IMR-90 (cell line): Measurements from ENCODE around the gene NTRK2. TPM values are rescaled to one million over a fixed set of nuclear protein-coding genes. Genes with fewer than 3 reads are reported as not detected.
A peak's percentile ranks its signal among the peaks of the same experiment; 100 is the strongest.

Experiments used
- ATAC-seq: fragments of 200-7000 bp; cut with Tn5 transposase; 2 replicates; pipeline ENCODE4 v1.9.1; 2020; ENCODE audit warnings: low read depth, mild to moderate bottlenecking, moderate library complexity
- BruUV-seq: library from RNA; stranded (reverse); fragments of 400-500 nt; replicated peaks from 2 replicates; lab custom pipeline; 2021; lab: Mats Ljungman, UMichigan
- CTCF ChIA-PET: fragments of 300-600 bp; formaldehyde crosslinking; extraction: SDS; loops from one replicate; lab custom pipeline; 2021; ENCODE audit warnings: antibody characterized with exemption; lab: Yijun Ruan, JAX
- POLR2A ChIA-PET: fragments of 300-600 bp; sonication (Branson Sonifier 250); formaldehyde crosslinking; loops from one replicate; lab custom pipeline; 2022; ENCODE audit warnings: antibody characterized with exemption; ENCODE audit not compliant: unreplicated experiment; lab: Charles Lee
- DNase-seq: peaks from one replicate; pipeline ENCODE4 v3.0.0; 2013
- H2AFZ ChIP-seq: replicated peaks from 2 replicates; pipeline ENCODE3; 2013; ENCODE audit warnings: low read length, mild to moderate bottlenecking; ENCODE audit not compliant: poor library complexity
- H2AK5ac ChIP-seq: 2 replicates; pipeline ENCODE4 v1.6.1; 2013; ENCODE audit warnings: low read depth, low read length, inconsistent platforms
- H2AK9ac ChIP-seq: replicated peaks from 2 replicates; pipeline ENCODE3; 2013; ENCODE audit warnings: mild to moderate bottlenecking, low read depth, low read length, moderate library complexity; ENCODE audit not compliant: poor library complexity
- H2BK120ac ChIP-seq: 2 replicates; pipeline ENCODE4 v1.6.1; 2013; ENCODE audit warnings: low read depth, low read length, inconsistent platforms
- H2BK15ac ChIP-seq: 3 replicates; pipeline ENCODE4 v1.6.1; 2013; ENCODE audit warnings: low read depth, low read length, inconsistent platforms
- H2BK20ac ChIP-seq: 2 replicates; pipeline ENCODE4 v1.6.1; 2013; ENCODE audit warnings: low read depth, mild to moderate bottlenecking, inconsistent platforms, low read length, moderate library complexity
- H2BK5ac ChIP-seq: 2 replicates; pipeline ENCODE4 v1.6.1; 2013; ENCODE audit warnings: mild to moderate bottlenecking, low read depth, low read length, inconsistent platforms; ENCODE audit not compliant: poor library complexity, severe bottlenecking
- H3K14ac ChIP-seq: replicated peaks from 2 replicates; pipeline ENCODE4 v1.6.1; 2013; ENCODE audit warnings: low read depth, low read length, inconsistent platforms
- H3K18ac ChIP-seq: 2 replicates; pipeline ENCODE4 v1.6.1; 2013; ENCODE audit warnings: low read depth, low read length, control low read depth
- H3K23ac ChIP-seq: 2 replicates; pipeline ENCODE4 v1.6.1; 2013; ENCODE audit warnings: low read depth, low read length, inconsistent platforms
- H3K27ac ChIP-seq: 2 replicates; pipeline ENCODE4 v1.5.1; 2013; ENCODE audit warnings: mild to moderate bottlenecking, control low read depth, low read length; ENCODE audit not compliant: insufficient read depth
- H3K27me3 ChIP-seq: 2 replicates; pipeline ENCODE4 v1.6.1; 2013; ENCODE audit warnings: low read length; ENCODE audit not compliant: control insufficient read depth, insufficient read depth
- H3K36me3 ChIP-seq: 2 replicates; pipeline ENCODE4 v1.6.1; 2013; ENCODE audit warnings: low read length, mixed read lengths; ENCODE audit not compliant: control insufficient read depth, insufficient read depth
- H3K4ac ChIP-seq: 2 replicates; pipeline ENCODE4 v1.6.1; 2013; ENCODE audit warnings: low read depth, low read length, inconsistent platforms
- H3K4me1 ChIP-seq: 2 replicates; pipeline ENCODE4 v1.6.1; 2013; ENCODE audit warnings: low read length, mixed read lengths; ENCODE audit not compliant: control insufficient read depth, insufficient read depth
- H3K4me2 ChIP-seq: 2 replicates; pipeline ENCODE4 v1.6.1; 2013; ENCODE audit warnings: low read depth, mild to moderate bottlenecking, control low read depth, low read length, moderate library complexity
- H3K4me3 ChIP-seq: 2 replicates; pipeline ENCODE4 v1.5.1; 2013; ENCODE audit warnings: low read depth, mild to moderate bottlenecking, control low read depth, low read length, moderate library complexity; ENCODE audit not compliant: insufficient read depth
- H3K56ac ChIP-seq: 2 replicates; pipeline ENCODE4 v1.6.1; 2013; ENCODE audit warnings: low read length, inconsistent platforms; ENCODE audit not compliant: insufficient read depth; ENCODE audit errors: extremely low read depth
- H3K79me1 ChIP-seq, 2 experiments: 2 replicates each; pipeline ENCODE4 v1.6.1; 2013; ENCODE audit warnings: low read length in 2 of 2, inconsistent platforms in 1 of 2, low read depth in 1 of 2
- H3K9ac ChIP-seq: 2 replicates; pipeline ENCODE4 v1.6.1; 2013; ENCODE audit warnings: low read depth, low read length, control low read depth
- H3K9me1 ChIP-seq: 2 replicates; pipeline ENCODE4 v1.6.1; 2013; ENCODE audit warnings: low read length, inconsistent platforms; ENCODE audit not compliant: insufficient read depth
- H3K9me3 ChIP-seq: 2 replicates; pipeline ENCODE4 v1.6.1; 2013; ENCODE audit warnings: low read length; ENCODE audit not compliant: control insufficient read depth, insufficient read depth
- H4K20me1 ChIP-seq: 2 replicates; pipeline ENCODE4 v1.6.1; 2013; ENCODE audit warnings: low read length, inconsistent platforms; ENCODE audit not compliant: insufficient read depth
- H4K5ac ChIP-seq: 2 replicates; pipeline ENCODE4 v1.6.1; 2013; ENCODE audit warnings: mild to moderate bottlenecking, low read depth, low read length, control low read depth
- H4K8ac ChIP-seq, 2 experiments: 2 replicates each; pipeline ENCODE4 v1.6.1; 2013; ENCODE audit warnings: low read depth in 2 of 2, low read length in 2 of 2, control low read depth in 1 of 2, inconsistent platforms in 1 of 2
- H4K91ac ChIP-seq: 2 replicates; pipeline ENCODE4 v1.6.1; 2013; ENCODE audit warnings: low read depth, low read length, inconsistent platforms; ENCODE audit not compliant: insufficient read depth
- BHLHE40 ChIP-seq: fragments of 150-350 bp; IDR thresholded peaks from 2 replicates; pipeline ENCODE4 v1.6.1; 2016; ENCODE audit warnings: mild to moderate bottlenecking, low read depth, low read length
- CEBPB ChIP-seq: IDR thresholded peaks from 2 replicates; pipeline ENCODE4 v1.6.1; 2012; ENCODE audit warnings: low read depth, low read length, improper control_type of control experiment
- CHD1 ChIP-seq: IDR thresholded peaks from 2 replicates; pipeline ENCODE4 v1.6.1; 2012; ENCODE audit warnings: low read depth, low read length, improper control_type of control experiment
- MAFK ChIP-seq: IDR thresholded peaks from 2 replicates; pipeline ENCODE4 v1.6.1; 2012; ENCODE audit warnings: low read depth, low read length, improper control_type of control experiment
- MXI1 ChIP-seq: IDR thresholded peaks from 2 replicates; pipeline ENCODE4 v1.6.1; 2012; ENCODE audit warnings: low read depth, mild to moderate bottlenecking, low read length, moderate library complexity, borderline replicate concordance
- NFE2L2 ChIP-seq: fragments of 150-350 bp; IDR thresholded peaks from 2 replicates; pipeline ENCODE4 v1.6.1; 2016; ENCODE audit warnings: low read depth, mild to moderate bottlenecking, low read length
- POLR2A ChIP-seq: IDR thresholded peaks from 2 replicates; pipeline ENCODE4 v1.6.1; 2012; ENCODE audit warnings: mild to moderate bottlenecking, low read depth, low read length
- RAD21 ChIP-seq: IDR thresholded peaks from 2 replicates; pipeline ENCODE4 v1.6.1; 2012; ENCODE audit warnings: low read length, improper control_type of control experiment
- RFX5 ChIP-seq: IDR thresholded peaks from 2 replicates; pipeline ENCODE4 v1.8.0; 2012; ENCODE audit warnings: low read depth, mild to moderate bottlenecking, low read length, moderate library complexity
- SMC3 ChIP-seq: fragments of 150-350 bp; IDR thresholded peaks from 2 replicates; pipeline ENCODE4 v1.6.1; 2016; ENCODE audit warnings: low read depth, mild to moderate bottlenecking, antibody characterized with exemption, low read length, moderate library complexity
- WGBS, 2 experiments: methylation state at CpG; one replicate each; pipeline versions ENCODE4 v1.1.5 to v1.1.7; 2013; ENCODE audit warnings: missing lambda C conversion rate in 2 of 2; ENCODE audit not compliant: insufficient read length in 1 of 2; ENCODE audit errors: extremely low coverage in 2 of 2; 5-methylcytosine and 5-hydroxymethylcytosine counted together
- dilution Hi-C: fragments of 300-500 bp; cut with HindIII; formaldehyde crosslinking; loops from one replicate; pipeline ENCODE4 v1.14.3; 2018; ENCODE audit warnings: low sequenced_read_pairs; ENCODE audit not compliant: unreplicated experiment
- in situ Hi-C: fragments of 300-500 bp; cut with MboI; formaldehyde crosslinking; loops from 3 replicates; pipeline ENCODE4 v1.14.3; 2019; ENCODE audit warnings: low sequenced_read_pairs, inconsistent platforms, mixed read lengths
- intact Hi-C: fragments of 100-400 bp; cut with micrococcal nuclease; formaldehyde crosslinking; loops from 2 replicates; pipeline ENCODE4 v1.10.0; 2022
- polyA plus RNA-seq, 3 experiments: library from polyadenylated mRNA; depleted of rRNA; stranded (reverse); fragments of >200 nt; gene quantifications; 2 replicates each; pipeline ENCODE4 v1.2.3, GENCODE V29; 2012; ENCODE audit warnings: low replicate concordance in 1 of 3
- total RNA-seq: library from RNA; depleted of rRNA; stranded (reverse); fragments of >200 nt; gene quantifications from 2 replicates; pipeline ENCODE4 v1.2.3, GENCODE V29; 2012
- TF ChIP-seq, protein P1 (sequence below): fragments of 150-350 bp; IDR thresholded peaks from 2 replicates; pipeline ENCODE4 v1.6.1; 2016; ENCODE audit warnings: low read depth, mild to moderate bottlenecking, low read length, moderate library complexity, borderline replicate concordance
- TF ChIP-seq, protein P2 (sequence below): fragments of 150-350 bp; IDR thresholded peaks from 2 replicates; pipeline ENCODE4 v1.6.1; 2017; ENCODE audit warnings: mild to moderate bottlenecking, antibody characterized with exemption, low read length, low read depth
- TF ChIP-seq, protein P3 (sequence below): conservative IDR thresholded peaks from 2 replicates; pipeline ENCODE4 v1.5.1; 2012; ENCODE audit warnings: mild to moderate bottlenecking, low read depth, low read length, improper control_type of control experiment

NTRK2 gene
- total and polyA plus RNA-seq, 2 of the 4 experiments (the other 2 are of a cell fraction), result under 0.01 to 0.02 TPM

DNA sequence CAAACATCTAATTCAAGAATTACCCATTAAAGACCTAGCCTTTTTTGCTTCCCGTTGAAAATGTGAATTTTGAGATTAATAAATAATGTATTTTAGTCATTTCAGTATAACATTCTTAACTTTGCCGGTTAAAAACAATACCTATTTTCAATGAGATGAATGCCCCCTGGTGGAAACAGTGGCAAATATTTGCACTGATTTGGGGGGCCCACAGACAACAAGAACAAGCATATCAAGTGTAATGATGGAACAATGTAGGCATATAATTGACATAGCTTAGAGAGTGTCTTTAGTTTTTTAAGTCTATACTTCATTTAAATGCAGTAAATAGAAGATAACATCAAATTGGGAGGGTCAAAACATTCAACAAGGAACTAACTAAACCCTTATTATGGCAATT lies 111.9 kb downstream of the NTRK2 start:
- no peak overlapping the region for H4K8ac ChIP-seq
- no peaks in the 10 kb centered on the region for H3K79me1 ChIP-seq
- no peak overlapping the region for H3K14ac ChIP-seq
- DNase-seq (no peak), ATAC-seq (no peak)
- no peak overlapping the region for H2AFZ ChIP-seq
- no peaks in the 10 kb centered on the region for H4K20me1 ChIP-seq
- H3K23ac ChIP-seq, result no peak overlapping the region
- H3K4me1 ChIP-seq, result no peaks in the 10 kb centered on the region
- no peak overlapping the region for H3K27ac ChIP-seq
- H4K5ac ChIP-seq, result no peak overlapping the region
- in situ Hi-C loops, result no loop called here
- dilution Hi-C loops, result no loop called here
- intact Hi-C loops, result loop anchor here (5.0 kb wide), 1 partner anchor 384 kb away; no protein-coding TSS in a partner anchor
- H4K91ac ChIP-seq, result no peak overlapping the region
- H2AK5ac ChIP-seq, result no peak overlapping the region
- H2BK20ac ChIP-seq, result no peak overlapping the region
- H3K4me3 ChIP-seq, result no peak overlapping the region
- H2AK9ac ChIP-seq, result no peak overlapping the region
- ChIA-PET POLR2A (no interaction called here), CTCF (interaction anchor here (0.7 to 1.4 kb wide), 2 partner anchors 10 to 21 kb away, joined by 3 to 4 read pairs; no protein-coding TSS in a partner anchor)
- H2BK120ac ChIP-seq, result no peak overlapping the region
- no peak overlapping the region for H2BK15ac ChIP-seq
- H3K4me2 ChIP-seq, result no peak overlapping the region
- no peaks in the 10 kb centered on the region for H3K9me1 ChIP-seq
- H3K27me3 ChIP-seq, result no peaks in the 10 kb centered on the region
- TF ChIP-seq CEBPB (no peak), MXI1 (no peak), POLR2A (no peak), MAFK (no peak), SMC3 (peak; percentile 37), RFX5 (no peak), BHLHE40 (no peak), CHD1 (no peak), RAD21 (peak; percentile 43), NFE2L2 (no peak)
- TF ChIP-seq, protein P1, sequence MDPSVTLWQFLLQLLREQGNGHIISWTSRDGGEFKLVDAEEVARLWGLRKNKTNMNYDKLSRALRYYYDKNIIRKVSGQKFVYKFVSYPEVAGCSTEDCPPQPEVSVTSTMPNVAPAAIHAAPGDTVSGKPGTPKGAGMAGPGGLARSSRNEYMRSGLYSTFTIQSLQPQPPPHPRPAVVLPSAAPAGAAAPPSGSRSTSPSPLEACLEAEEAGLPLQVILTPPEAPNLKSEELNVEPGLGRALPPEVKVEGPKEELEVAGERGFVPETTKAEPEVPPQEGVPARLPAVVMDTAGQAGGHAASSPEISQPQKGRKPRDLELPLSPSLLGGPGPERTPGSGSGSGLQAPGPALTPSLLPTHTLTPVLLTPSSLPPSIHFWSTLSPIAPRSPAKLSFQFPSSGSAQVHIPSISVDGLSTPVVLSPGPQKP, result no peak
- TF ChIP-seq, protein P2, sequence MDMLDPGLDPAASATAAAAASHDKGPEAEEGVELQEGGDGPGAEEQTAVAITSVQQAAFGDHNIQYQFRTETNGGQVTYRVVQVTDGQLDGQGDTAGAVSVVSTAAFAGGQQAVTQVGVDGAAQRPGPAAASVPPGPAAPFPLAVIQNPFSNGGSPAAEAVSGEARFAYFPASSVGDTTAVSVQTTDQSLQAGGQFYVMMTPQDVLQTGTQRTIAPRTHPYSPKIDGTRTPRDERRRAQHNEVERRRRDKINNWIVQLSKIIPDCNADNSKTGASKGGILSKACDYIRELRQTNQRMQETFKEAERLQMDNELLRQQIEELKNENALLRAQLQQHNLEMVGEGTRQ, result no peak
- TF ChIP-seq, protein P3, sequence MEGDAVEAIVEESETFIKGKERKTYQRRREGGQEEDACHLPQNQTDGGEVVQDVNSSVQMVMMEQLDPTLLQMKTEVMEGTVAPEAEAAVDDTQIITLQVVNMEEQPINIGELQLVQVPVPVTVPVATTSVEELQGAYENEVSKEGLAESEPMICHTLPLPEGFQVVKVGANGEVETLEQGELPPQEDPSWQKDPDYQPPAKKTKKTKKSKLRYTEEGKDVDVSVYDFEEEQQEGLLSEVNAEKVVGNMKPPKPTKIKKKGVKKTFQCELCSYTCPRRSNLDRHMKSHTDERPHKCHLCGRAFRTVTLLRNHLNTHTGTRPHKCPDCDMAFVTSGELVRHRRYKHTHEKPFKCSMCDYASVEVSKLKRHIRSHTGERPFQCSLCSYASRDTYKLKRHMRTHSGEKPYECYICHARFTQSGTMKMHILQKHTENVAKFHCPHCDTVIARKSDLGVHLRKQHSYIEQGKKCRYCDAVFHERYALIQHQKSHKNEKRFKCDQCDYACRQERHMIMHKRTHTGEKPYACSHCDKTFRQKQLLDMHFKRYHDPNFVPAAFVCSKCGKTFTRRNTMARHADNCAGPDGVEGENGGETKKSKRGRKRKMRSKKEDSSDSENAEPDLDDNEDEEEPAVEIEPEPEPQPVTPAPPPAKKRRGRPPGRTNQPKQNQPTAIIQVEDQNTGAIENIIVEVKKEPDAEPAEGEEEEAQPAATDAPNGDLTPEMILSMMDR, result peak; percentile 44
- no TSS peak for BruUV-seq
- no peak overlapping the region for H2BK5ac ChIP-seq
- no peak overlapping the region for H3K4ac ChIP-seq
- no CpG with 5 or more reads among the region's 2 CpGs for WGBS, 2 experiments
- peaks cover 2% of the 10 kb centered on the region; the same call in 1 of the 2 replicates for H3K9me3 ChIP-seq
- H3K18ac ChIP-seq, result no peak overlapping the region
- no peak overlapping the region for H3K9ac ChIP-seq
- H3K36me3 ChIP-seq, result no peaks in the 10 kb centered on the region
- H3K56ac ChIP-seq, result no peak overlapping the region
